Right lobe of liver (tissue), 4 donors: ENCODE data around the gene GFI1B.

Experiments
- CTCF ChIP-seq, 4 donors: fragments of 200-600 bp in 3 of 4; fragments of 450-650 bp in 1 of 4; IDR thresholded peaks; one replicate each; pipeline versions ENCODE4 v1.5.1 to v1.8.0; 2016 to 2022; ENCODE audit warnings: antibody characterized with exemption in 4 of 4, mild to moderate bottlenecking in 2 of 4
- POLR2A ChIP-seq: fragments of 450-650 bp; IDR thresholded peaks from one replicate; pipeline ENCODE4 v1.6.1; 2017; ENCODE audit warnings: antibody characterized with exemption, mild to moderate bottlenecking
- donor health status: DM: no; HTN: no; CAD: no.
- donor health status: DM: no; HTN: no; CAD: no.
- donor health status: DM: no; HTN: yes; CAD: no.

GRCh38 chr9:132984202-132985070 is 5.9 kb downstream of the GFI1B start:
- TF ChIP-seq CTCF (IDR thresholded peaks at IDR 0.05), result no peak
- TF ChIP-seq POLR2A, result no peak
